GM18873 (cell line): Measurements from ENCODE around the gene SCLY.
"Not testable (repeated sequence)": the region's sequence is repeated elsewhere in the genome, so short reads cannot be mapped to it uniquely, and the experiment has no call there.

Experiments used
- ATAC-seq: cut with Tn5 transposase; IDR thresholded peaks from one replicate; pipeline ENCODE4 v1.9.1; 2021; ENCODE audit warnings: mild to moderate bottlenecking, moderate library complexity, moderate number of reproducible peaks; ENCODE audit not compliant: unreplicated experiment, low FRiP score

SCLY gene

DNA sequence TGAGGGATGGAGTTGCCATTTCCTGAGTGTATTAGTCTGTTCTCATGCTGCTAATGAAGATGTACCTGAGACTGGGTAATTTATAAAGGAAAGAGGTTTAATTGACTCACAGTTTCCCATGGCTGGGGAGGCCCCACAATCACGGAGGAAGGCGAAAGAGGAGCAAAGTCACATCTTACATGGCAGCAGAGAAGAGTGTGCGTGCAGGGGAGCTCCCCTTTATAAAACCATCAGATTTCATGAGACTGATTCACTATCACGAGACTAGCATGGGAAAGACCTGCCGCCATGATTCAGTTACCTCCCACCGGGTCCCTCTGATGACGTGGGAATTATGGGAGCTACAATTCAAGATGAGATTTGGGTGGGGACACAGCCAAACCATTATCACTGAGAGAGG, 5.9 kb downstream of the SCLY start:
- ATAC-seq = not testable (repeated sequence)

DNA sequence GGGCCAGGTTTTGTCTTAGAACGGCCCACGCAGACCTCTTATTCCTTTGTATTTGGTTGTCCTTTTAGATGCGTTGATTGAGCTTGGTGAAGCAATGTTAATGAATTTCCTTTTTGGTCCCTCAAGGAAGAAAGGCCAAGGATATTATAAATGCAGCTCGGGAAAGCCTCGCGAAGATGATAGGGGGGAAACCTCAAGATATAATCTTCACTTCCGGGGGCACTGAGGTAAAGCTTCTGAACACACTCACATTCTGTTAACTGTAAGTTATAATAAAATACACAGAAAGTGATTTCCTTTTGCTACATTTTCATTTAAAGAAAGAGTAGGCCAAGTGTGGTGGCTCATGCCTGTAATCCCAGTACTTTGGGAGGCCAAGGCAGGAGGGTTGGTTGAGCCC, 7.1 kb downstream of the SCLY start:
- no peak for ATAC-seq

DNA sequence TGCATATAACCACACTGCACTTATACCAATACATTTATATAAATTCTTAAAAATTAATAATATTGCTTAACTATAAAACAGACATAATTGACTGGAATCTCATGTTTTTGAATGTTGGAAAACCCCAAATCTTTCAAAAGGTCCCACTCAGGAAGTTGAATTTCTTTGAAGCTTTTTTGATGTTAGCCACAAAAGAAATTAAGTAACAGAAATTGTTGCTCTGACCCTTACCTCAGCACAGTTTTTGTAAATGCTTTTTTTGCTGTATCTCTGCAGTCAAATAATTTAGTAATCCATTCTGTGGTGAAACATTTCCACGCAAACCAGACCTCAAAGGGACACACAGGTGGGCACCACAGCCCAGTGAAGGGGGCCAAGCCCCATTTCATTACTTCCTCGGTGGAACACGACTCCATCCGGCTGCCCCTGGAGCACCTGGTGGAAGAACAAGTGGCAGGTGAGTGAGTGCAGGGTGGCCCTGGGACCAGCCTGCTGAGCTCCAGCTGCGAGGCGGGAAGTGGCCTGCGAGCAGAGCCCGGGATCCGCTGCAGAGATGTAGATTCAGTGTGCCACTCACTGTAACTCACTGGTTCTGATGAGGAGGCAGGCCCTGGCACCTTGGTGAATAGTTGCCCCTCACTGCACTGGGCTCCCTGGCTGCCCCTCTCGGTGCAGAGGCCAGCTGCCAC, 8.4 kb downstream of the SCLY start:
- no peak for ATAC-seq

DNA sequence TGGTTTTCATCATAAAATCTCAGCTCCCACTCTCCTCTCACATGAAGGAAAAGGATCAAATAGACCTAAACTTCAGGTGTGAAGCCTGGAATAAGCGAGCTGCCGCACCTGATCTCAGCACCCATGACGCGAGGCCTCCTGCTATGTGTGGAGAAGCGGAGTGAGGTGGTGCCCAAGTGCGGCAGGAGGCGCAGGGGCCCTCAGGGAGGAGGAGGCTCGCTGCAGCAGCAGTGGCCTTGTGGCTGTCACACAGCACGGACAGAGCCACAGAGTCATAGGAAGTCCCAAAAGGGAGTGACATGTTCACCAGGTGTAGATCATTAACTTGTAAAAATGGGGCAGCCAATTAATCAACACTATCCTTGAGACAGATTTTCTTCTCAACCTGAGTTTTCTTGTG, 9.1 kb downstream of the SCLY start:
- no peak for ATAC-seq

DNA sequence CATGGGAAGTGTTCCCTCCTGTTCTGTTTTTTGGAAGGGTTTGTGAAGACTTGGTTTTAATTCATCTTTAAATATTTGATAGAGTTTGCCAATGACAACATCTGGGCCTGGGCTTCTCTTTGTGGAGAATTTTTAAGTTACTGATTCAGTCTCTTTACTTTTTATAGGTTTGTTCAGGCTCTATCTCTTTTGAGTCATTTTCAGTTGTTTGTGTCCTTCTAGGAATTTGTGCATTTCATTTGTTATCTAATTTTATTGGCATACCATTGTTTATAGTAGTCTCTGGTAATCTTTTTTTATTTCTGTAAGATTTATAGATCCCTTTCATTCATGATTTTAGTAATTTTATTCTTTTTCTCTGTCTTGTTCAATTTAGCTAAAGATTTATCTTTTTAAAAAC, 14.6 kb downstream of the SCLY start:
- no peak for ATAC-seq

DNA sequence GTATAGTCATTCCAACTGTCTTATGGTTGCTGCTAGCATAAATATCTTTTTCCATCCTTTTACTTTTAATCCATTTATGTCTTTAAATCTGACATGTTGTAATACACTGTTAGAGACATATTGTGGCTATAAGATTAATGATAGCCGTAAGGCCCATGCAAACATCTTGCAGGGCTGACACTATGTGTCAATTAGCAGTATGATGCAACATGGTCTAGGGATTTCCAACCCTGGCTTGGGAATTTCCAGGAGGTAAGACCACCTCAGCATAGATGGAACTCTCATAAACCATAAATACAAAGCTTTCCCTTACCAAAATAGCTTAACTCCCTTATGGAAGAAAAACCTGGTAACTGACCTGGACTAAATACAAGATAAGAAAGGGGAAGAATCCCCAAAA, 16.5 kb downstream of the SCLY start:
- no peak for ATAC-seq

DNA sequence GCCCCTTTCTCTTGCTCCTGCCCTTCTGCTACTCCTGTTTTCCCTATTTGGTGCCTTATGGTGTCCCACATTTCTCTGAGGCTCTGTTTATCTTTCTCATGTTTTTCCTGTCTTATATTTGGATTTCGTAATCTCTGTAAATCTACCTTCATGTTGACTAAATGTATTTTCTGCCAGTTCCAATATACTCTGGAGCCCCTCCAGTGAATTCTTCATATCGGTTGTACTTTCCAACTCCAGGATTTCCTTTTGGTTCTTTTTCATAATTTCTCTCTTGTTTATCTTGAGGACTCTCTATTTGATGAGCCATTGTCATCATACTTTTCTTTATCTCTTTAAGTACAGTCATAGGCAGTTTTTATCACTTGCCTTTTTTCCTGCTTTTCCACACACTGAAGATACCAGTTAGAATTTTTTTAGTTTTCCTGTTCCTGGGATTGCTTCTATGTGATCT, 19.1 kb downstream of the SCLY start:
- no peak for ATAC-seq

DNA sequence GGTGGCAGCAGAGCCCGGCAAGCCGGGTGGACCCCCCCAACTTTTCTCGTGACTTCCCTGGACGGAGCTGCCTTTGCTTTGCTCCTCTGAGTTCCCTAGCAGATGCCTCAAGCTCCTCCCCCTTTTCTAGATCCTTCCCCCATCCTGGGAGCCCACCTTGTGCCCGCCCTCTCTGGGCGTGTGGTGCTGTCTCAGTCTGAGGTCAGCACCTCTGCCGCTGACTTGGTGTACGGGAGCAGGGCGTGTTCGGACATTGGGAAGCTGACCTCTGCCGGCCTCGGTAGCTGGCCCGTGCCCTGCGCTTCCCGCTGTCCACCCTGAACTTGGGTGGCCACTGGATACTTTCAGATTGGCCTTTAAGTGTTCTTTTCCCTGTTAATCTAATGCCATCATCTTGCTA, 19.7 kb downstream of the SCLY start:
- no peak for ATAC-seq

DNA sequence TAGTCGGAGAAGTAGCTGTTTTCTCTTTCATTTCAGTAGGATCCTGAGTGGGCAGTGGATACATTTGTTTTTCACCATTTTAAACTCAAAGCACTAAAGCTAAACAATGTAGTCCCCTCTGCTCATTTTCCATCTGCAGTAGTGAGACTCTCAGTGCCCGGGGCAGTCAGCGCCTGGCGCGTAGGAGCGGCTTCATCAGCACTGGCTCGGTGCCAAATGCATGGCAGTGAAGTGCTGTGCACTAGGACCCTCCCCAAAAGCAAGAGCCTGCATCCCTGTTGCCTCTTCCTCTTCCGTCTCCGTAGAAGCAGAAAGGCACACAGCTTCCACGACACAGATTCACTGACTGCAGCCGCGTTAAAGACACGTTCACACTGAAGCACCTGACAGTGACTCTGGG, 20.3 kb downstream of the SCLY start:
- no peak for ATAC-seq

DNA sequence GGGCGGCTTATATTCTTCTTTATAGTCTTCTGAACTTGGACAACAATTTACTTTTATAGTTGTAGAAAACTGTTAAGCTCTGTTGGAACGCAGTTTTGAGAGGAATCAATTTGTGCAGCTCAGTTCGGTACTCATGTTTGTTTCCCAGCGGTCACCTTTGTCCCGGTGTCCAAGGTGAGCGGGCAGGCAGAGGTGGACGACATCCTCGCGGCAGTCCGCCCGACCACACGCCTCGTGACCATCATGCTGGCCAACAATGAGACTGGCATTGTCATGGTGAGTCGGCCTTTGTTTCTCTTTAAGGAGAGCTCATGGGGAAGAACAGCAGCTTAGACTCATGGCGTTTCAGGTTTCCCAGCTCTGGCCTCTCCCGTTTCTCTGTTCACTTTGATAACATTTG, 20.8 kb downstream of the SCLY start:
- no peak for ATAC-seq

DNA sequence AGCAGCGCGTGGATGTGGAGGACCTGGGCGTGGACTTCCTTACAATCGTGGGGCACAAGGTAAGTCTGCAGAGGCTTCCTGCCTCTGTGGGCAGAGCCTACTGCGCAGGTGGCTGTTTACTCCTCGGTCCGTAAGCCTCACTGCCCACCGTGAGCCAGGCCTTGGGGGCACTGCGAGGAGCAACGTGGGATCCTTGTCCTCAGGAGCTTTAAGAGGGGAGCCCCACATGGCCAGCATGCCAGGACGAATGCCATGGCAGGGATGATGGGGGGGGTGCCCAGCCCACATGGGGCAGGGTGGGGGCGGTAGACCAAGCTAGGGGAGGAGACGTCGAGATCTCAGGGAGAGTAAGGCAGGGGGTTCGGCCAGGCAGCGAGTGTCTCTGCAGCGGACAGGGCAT, 21.4 kb downstream of the SCLY start:
- no peak for ATAC-seq

DNA sequence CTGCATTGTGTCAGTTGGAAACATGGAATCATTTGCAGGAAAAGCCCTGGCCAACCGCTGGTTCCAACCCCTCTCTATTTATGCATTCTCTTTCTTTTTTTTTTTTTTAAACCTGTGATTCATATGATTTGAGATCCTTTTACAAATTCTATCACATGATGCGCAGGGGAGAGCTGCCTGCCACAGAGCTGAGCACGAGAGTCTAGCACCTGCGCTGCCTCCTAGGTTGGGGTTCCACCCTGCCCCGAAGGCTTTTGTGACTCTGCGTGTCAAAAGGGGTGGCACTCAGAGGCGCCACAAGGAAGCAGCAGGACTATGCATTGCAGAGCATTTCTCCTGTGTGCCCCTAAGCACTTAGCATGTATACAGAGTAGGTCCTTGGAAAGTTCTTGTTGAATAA, 22.0 kb downstream of the SCLY start:
- ATAC-seq = no peak

DNA sequence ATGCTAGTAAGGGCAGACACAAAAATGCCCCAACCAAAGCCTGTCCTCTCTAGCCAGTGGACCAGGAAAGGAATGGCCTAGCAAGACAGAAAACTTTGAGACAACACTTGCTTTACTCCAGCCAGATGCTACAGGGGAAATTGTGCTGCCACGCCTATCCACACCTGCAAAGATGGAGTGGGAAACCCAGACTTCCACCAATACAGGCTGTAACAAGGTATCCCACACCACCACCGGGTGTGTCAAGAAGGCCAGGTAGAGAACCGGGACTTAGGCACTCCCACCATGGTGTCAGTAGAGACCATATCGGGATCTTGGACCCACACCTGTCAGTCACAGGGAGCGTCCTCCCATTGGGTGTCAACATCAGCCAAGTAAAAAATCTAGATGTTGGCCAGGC, 23.1 kb downstream of the SCLY start:
- no peak for ATAC-seq

DNA sequence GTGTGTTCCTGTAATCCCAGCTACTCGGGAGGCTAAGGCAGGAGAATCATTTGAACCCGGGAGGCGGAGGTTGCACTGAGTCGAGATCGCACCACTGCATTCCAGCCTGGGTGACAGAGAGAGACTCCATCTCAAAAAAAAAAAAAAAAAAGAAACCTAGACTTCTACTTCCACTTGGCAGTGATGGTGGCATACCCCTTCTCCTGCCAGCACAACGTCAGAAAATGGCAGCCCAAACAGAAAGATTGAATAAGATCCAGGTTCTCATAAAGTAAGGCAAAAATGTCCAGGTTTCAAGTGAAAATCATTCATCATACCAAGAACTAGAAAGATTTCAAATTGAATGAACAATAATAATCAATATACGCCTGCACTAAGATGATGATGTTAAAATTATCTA, 24.0 kb downstream of the SCLY start:
- ATAC-seq = no peak

DNA sequence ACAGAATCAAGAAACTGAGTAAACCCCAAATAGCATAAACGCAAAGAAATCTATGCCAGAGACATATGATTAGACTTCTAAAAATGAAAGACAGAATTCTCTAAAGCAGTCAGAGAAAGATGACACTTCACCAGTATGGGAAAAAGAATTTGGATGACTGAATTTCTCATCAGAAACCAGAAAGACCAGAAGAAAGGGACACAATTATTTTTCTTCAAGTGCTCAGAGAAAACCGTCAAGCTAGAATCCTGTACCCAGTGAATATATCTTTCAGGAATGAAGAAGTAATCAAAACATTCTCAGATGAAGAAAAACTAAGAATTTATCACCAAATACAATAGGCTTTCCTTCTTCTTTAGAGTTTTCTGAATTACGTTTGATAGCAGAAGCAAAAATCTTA, 25.1 kb downstream of the SCLY start:
- ATAC-seq = no peak

DNA sequence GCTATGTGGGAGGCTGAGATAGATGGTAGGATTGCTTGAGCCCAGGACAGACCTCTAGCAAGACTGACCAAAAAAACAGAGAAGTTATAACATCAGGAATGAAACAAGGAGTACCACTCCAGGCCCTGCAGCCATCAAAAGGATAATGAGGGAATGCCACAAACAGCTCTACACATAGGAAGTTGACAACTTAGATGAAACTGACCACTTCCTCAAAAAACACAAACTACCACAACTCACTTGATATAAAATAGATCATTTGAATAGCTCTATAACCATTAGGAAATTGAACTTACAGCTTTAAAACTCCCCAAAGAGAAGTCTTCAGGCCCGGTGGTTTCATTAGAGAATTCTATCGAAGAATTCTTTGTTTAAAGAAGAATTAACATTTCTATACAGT, 26.4 kb downstream of the SCLY start:
- ATAC-seq = no peak

DNA sequence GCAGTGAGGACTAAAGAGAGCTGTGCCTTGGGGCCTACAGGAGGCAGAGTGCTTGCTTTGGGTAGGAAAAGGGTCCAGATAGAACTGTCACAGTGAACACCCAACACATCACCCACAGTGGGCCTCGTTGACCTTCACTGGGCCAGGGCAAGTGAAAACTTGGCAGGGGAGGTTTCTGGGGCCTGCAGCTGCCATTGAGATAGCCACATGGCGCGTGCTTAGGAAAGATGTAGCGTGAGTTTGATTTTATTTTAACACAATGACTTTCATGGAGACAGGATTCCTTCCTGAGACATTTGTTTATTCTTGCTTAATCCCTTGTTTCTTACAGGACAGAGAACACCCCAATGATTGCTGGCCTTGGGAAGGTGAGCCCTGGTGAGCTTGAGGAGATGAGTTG, 30.1 kb downstream of the SCLY start:
- ATAC-seq = no peak

DNA sequence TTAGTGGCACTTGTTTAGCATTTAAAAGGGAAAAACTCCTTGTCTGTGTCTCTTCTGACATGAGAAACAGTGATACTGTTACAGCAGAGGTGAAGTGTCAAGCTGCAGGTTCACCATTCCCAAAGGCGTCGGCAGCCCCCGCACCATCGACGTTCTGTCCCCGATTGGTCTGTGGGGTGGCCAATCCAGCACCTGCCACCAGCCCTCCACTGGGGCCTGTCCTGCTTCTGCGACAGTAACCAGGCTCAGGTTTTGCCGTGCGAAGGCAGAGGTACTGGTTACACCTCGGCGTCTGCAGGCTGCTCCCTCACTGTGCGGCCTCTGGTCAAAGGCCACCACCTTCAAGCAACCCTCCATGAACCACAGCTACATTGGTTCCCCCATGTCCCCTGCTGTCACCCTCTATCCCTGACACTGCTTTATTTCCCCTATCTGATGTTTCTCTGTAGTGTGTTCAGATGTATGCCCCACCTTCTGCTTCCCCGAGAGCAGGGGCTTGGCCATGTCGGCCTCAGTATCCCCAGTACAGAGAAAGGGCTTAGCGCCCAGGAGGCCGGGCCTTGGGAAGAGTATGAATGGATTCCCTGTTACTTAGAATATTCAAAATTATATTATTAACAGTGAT, 30.7 kb downstream of the SCLY start:
- no peak for ATAC-seq

DNA sequence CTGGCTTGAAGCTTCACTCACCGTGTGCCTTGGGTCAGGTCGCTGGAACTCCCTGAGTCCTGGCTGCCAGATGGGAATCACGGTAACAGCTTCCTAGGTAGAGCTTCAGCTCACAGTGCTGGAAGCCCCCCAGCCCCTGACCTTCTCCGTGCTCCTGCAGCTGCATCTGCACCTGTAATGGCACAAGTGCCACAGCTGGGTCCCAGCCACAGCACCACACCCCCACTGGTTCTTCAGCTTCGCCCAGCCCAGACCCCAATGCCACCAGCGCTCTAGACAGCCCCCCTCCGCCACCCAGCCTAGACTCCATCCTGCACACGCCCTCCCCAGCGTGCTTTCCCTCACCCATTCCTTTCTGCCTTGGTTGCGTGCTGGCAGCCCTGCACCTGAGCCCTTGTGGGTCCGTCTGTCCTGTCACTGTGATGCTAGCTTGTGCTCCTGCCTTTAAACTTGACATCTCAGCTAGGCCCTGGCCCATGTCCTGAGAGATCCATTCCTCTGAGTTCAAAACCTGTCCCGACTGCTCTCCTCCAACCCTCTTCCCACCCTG, 31.8 kb downstream of the SCLY start:
- no peak for ATAC-seq

DNA sequence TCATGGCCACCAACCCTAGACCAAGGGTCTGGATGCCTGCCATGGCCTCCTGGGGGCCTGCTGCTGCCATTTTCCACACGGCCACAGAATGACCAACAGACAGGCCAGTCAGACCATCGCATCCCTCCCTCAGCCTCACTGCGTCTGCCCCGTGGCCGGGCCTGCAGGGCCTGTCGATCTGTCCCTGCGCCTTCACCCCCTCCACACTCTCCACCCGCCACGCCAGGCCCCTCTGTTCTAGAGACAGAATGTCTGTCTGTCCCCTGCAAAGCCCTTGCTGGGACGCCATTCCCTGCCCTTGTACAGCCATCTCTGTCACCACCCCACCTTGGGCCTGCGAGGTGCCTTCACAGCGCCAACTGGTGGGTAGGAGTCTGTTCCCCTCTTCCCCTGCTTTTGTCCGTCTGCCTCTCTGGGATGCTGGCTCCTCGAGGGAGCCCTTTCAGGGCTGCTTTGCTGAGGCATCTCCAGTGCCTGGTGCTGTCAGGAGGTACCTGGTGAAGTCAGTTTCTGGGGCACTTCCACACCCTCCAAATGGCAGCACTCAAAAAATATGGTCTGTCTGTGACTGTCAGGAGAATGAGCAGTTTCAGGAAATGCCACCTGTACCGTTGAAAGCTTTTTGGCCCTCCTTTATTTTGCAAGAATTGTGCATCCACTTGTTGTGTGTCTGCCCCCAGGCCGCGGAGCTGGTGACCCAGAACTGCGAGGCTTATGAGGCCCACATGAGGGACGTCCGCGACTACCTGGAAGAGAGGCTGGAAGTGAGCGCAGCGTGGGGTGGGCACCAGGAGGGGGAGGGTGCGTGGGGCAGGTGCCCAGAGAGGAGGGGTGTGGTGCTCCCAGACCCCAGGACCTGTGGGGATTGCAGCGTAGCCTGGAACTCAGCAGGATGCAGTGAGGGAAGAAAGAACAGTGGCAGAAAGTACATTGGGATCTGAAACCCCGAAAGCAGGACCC, 32.7 kb downstream of the SCLY start:
- no peak for ATAC-seq

DNA sequence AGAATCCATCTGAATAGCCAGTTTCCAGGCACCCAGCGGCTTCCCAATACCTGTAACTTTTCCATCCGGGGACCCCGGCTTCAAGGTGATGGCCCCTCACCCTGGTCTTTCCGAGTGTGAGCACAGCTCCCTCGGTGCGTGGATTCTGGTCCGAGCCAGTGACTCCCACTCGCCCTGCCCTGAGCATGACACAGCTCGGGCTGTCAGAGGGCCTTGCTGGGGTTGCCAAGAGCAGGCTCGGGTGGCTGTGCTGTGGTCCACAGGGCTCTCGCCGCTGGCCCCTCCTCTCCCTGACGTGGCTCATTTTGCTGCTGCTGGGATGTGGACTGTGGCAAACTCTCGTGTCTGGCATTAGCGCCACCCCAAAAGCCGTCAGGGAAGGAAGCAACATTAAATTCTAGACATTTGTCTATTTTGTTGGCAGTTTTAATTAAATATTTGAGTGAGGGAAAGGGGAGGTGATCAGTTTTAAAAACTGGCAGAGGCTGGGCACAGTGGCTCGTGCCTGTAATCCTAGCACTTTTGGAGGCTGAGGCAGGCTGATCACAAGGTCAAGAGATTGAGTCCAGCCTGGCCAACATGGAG, 33.7 kb downstream of the SCLY start:
- ATAC-seq = no peak
